ENCODE measurements around the gene PALM3. TPM values are rescaled to one million over a fixed set of nuclear protein-coding genes. Genes with fewer than 3 reads are reported as not detected.

PALM3 gene
- total and polyA plus RNA-seq, 10 of the 15 experiments (the other 5 are each of a cell fraction or from before 2014, with no cell fraction given): 0.07 TPM; not detected in 9

DNA sequence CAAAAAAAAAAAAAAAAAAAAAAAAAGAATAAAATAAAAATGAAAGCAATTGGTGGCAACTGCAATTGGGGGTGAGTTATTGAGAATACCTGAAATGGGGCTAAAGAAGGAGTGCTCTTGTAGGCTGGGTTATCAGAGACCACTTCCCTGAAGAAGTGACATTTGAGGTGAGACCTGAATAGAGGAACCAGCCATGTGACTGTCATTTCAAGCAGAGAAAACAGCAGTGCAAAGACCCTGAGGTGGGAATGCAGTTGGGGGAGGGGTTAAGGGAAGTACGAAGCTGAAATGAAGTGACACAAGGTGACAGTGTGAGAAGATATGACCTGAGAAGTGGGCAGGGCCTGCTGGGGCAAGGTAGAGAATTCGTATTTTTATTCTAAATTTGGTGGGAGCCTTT is 4.3 kb upstream of the PALM3 start:
- TF ChIP-seq ASH2L (IDR thresholded peaks at IDR 0.05; ENCODE audit: borderline replicate concordance, low read depth) (no peak), SPI1 (IDR thresholded peaks at IDR 0.05; ENCODE audit: borderline replicate concordance, insufficient read depth, low read depth, low read length) (no peak), HDAC2 (IDR thresholded peaks at IDR 0.05) (no peak), ZBED1 (IDR thresholded peaks at IDR 0.05; ENCODE audit: borderline replicate concordance) (no peak)
- TF ChIP-seq, protein P1, sequence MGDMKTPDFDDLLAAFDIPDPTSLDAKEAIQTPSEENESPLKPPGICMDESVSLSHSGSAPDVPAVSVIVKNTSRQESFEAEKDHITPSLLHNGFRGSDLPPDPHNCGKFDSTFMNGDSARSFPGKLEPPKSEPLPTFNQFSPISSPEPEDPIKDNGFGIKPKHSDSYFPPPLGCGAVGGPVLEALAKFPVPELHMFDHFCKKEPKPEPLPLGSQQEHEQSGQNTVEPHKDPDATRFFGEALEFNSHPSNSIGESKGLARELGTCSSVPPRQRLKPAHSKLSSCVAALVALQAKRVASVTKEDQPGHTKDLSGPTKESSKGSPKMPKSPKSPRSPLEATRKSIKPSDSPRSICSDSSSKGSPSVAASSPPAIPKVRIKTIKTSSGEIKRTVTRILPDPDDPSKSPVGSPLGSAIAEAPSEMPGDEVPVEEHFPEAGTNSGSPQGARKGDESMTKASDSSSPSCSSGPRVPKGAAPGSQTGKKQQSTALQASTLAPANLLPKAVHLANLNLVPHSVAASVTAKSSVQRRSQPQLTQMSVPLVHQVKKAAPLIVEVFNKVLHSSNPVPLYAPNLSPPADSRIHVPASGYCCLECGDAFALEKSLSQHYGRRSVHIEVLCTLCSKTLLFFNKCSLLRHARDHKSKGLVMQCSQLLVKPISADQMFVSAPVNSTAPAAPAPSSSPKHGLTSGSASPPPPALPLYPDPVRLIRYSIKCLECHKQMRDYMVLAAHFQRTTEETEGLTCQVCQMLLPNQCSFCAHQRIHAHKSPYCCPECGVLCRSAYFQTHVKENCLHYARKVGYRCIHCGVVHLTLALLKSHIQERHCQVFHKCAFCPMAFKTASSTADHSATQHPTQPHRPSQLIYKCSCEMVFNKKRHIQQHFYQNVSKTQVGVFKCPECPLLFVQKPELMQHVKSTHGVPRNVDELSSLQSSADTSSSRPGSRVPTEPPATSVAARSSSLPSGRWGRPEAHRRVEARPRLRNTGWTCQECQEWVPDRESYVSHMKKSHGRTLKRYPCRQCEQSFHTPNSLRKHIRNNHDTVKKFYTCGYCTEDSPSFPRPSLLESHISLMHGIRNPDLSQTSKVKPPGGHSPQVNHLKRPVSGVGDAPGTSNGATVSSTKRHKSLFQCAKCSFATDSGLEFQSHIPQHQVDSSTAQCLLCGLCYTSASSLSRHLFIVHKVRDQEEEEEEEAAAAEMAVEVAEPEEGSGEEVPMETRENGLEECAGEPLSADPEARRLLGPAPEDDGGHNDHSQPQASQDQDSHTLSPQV (IDR thresholded peaks at IDR 0.05): no peak
- TF ChIP-seq, protein P2, sequence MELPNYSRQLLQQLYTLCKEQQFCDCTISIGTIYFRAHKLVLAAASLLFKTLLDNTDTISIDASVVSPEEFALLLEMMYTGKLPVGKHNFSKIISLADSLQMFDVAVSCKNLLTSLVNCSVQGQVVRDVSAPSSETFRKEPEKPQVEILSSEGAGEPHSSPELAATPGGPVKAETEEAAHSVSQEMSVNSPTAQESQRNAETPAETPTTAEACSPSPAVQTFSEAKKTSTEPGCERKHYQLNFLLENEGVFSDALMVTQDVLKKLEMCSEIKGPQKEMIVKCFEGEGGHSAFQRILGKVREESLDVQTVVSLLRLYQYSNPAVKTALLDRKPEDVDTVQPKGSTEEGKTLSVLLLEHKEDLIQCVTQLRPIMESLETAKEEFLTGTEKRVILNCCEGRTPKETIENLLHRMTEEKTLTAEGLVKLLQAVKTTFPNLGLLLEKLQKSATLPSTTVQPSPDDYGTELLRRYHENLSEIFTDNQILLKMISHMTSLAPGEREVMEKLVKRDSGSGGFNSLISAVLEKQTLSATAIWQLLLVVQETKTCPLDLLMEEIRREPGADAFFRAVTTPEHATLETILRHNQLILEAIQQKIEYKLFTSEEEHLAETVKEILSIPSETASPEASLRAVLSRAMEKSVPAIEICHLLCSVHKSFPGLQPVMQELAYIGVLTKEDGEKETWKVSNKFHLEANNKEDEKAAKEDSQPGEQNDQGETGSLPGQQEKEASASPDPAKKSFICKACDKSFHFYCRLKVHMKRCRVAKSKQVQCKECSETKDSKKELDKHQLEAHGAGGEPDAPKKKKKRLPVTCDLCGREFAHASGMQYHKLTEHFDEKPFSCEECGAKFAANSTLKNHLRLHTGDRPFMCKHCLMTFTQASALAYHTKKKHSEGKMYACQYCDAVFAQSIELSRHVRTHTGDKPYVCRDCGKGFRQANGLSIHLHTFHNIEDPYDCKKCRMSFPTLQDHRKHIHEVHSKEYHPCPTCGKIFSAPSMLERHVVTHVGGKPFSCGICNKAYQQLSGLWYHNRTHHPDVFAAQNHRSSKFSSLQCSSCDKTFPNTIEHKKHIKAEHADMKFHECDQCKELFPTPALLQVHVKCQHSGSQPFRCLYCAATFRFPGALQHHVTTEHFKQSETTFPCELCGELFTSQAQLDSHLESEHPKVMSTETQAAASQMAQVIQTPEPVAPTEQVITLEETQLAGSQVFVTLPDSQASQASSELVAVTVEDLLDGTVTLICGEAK (IDR thresholded peaks at IDR 0.05; ENCODE audit: borderline replicate concordance): no peak
- TF ChIP-seq, protein P3, sequence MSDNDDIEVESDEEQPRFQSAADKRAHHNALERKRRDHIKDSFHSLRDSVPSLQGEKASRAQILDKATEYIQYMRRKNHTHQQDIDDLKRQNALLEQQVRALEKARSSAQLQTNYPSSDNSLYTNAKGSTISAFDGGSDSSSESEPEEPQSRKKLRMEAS (IDR thresholded peaks at IDR 0.05; ENCODE audit: low read depth, low read length): no peak
- TF ChIP-seq, protein P4, sequence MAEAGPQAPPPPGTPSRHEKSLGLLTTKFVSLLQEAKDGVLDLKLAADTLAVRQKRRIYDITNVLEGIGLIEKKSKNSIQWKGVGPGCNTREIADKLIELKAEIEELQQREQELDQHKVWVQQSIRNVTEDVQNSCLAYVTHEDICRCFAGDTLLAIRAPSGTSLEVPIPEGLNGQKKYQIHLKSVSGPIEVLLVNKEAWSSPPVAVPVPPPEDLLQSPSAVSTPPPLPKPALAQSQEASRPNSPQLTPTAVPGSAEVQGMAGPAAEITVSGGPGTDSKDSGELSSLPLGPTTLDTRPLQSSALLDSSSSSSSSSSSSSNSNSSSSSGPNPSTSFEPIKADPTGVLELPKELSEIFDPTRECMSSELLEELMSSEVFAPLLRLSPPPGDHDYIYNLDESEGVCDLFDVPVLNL (IDR thresholded peaks at IDR 0.05; ENCODE audit: low read depth, low read length): no peak
- Histone ChIP-seq H3K4me2 (ENCODE audit: control insufficient read depth, insufficient read depth) (no peak overlapping the region), H3K27ac (ENCODE audit: control insufficient read depth, insufficient read depth) (no peak overlapping the region), H2AFZ (ENCODE audit: control insufficient read depth, low read depth, low read length) (no peak overlapping the region), H3K79me2 (ENCODE audit: control insufficient read depth, insufficient read depth, low read length) (no peaks in the 10 kb centered on the region), H3K4me3 (no peak overlapping the region), H4K20me1 (ENCODE audit: control insufficient read depth, insufficient read depth) (no peaks in the 10 kb centered on the region), H3K36me3 (ENCODE audit: control insufficient read depth in 2 of 2, insufficient read depth in 2 of 2, low read length in 1 of 2) (no peaks in the 10 kb centered on the region), H3K9me3 (replicated peaks; ENCODE audit: control insufficient read depth, insufficient read depth, low read length) (no peaks in the 10 kb centered on the region), H3K27me3 (replicated peaks in 1 of 2; ENCODE audit: control insufficient read depth in 2 of 2, insufficient read depth in 2 of 2, low read length in 1 of 2) (no peaks in the 10 kb centered on the region), H3K4me1 (ENCODE audit: control insufficient read depth, insufficient read depth, low read length) (no peaks in the 10 kb centered on the region), H3K9ac (ENCODE audit: control insufficient read depth, insufficient read depth, low read length) (no peak overlapping the region)
- in situ Hi-C loops (cut with MboI): loop anchor here (25.0 kb wide), 1 partner anchor 779 kb away; no protein-coding TSS in a partner anchor
- no TSS peak for BruUV-seq (replicated peaks)
- ChIA-PET POLR2A (no interaction called here), CTCF (interaction anchor here (0.6 kb wide), 1 partner anchor 576 kb away, joined by 3 read pairs; no protein-coding TSS in a partner anchor), SMC1A (ENCODE audit: uncharacterized antibody, unreplicated experiment) (interaction anchor here (1.0 kb wide), 1 partner anchor 25 kb away, joined by 3 read pairs; no protein-coding TSS in a partner anchor), RAD21 (ENCODE audit: unreplicated experiment) (no interaction called here)
- WGBS (ENCODE audit: insufficient coverage, insufficient replicate concordance, low lambda C conversion rate, missing lambda C conversion rate): 0% methylated on average over 2 of the region's 2 CpGs
- FAIRE-seq (no peak), ATAC-seq (no peak), DNase-seq (ENCODE audit: low read depth, low spot score) (no peak)
- intact Hi-C loops (cut with micrococcal nuclease; ENCODE audit: unreplicated experiment): no loop called here

Data from GM12878 (cell line).